Ishikawa (cell line): Measurements from ENCODE around the gene CELSR1.

Experiments
- CEBPB ChIP-seq: IDR thresholded peaks from 2 replicates; pipeline ENCODE4 v1.6.1; 2012
- CREB1 ChIP-seq: IDR thresholded peaks from 2 replicates; pipeline ENCODE4 v1.6.1; 2012; ENCODE audit warnings: low read depth
- EP300 ChIP-seq: IDR thresholded peaks from 2 replicates; pipeline ENCODE4 v1.6.1; 2012; ENCODE audit warnings: borderline replicate concordance
- NFIC ChIP-seq: IDR thresholded peaks from 2 replicates; pipeline ENCODE4 v1.6.1; 2012
- REST ChIP-seq: IDR thresholded peaks from 2 replicates; pipeline ENCODE4 v1.6.1; 2012; ENCODE audit warnings: low read depth, mild to moderate bottlenecking
- USF1 ChIP-seq: IDR thresholded peaks from 2 replicates; pipeline ENCODE4 v1.6.1; 2012
- YY1 ChIP-seq: IDR thresholded peaks from 2 replicates; pipeline ENCODE4 v1.6.1; 2012; ENCODE audit warnings: low read depth

GRCh38 chr22:46578251-46578823 lies 40.9 kb upstream of the CELSR1 start:
- no peak for TF ChIP-seq REST
- no peak for TF ChIP-seq EP300
- no peak for TF ChIP-seq CEBPB
- TF ChIP-seq CREB1: no peak
- TF ChIP-seq USF1: no peak
- no peak for TF ChIP-seq YY1
- TF ChIP-seq NFIC: no peak
